GM12878 (cell line): Measurements from ENCODE around the gene LENG9. TPM values are rescaled to one million over a fixed set of nuclear protein-coding genes. Genes with fewer than 3 reads are reported as not detected.

Source experiments
- ATAC-seq: fragments of 200-7000 bp; cut with Tn5 transposase; 3 replicates; pipeline ENCODE4 v1.9.1; 2020; ENCODE audit warnings: mild to moderate bottlenecking, moderate library complexity
- BruUV-seq: library from RNA; stranded (reverse); fragments of 400-500 nt; replicated peaks from 2 replicates; lab custom pipeline; 2021; lab: Mats Ljungman, UMichigan
- CTCF ChIA-PET: fragments of 300-600 bp; sonication (Branson Sonifier 250); formaldehyde crosslinking; extraction: SDS; loops from one replicate; lab custom pipeline; 2021; ENCODE audit warnings: inconsistent platforms; lab: Yijun Ruan, JAX
- POLR2A ChIA-PET: fragments of 350-600 bp; formaldehyde crosslinking; extraction: SDS; loops from one replicate; lab custom pipeline; 2021; ENCODE audit warnings: inconsistent platforms; lab: Charles Lee
- RAD21 ChIA-PET: fragments of 300-600 bp; sonication (Branson Sonifier 250); formaldehyde crosslinking; loops from one replicate; lab custom pipeline; 2023; ENCODE audit warnings: antibody characterized with exemption; ENCODE audit not compliant: unreplicated experiment; lab: Charles Lee
- SMC1A ChIA-PET: fragments of 300-600 bp; sonication (Branson Sonifier 250); formaldehyde crosslinking; loops from one replicate; lab custom pipeline; 2023; ENCODE audit not compliant: unreplicated experiment, uncharacterized antibody; lab: Charles Lee
- DNase-seq: peaks from one replicate; pipeline ENCODE4 v3.0.0-alpha.2; 2011; ENCODE audit warnings: low read depth, low spot score
- FAIRE-seq: peaks from 3 replicates; lab custom pipeline; 2011; peaks lifted over from hg19 to GRCh38; lab: Jason Lieb, UNC
- H2AFZ ChIP-seq: 2 replicates; pipeline ENCODE4 v1.6.0; 2011; ENCODE audit warnings: low read depth, low read length, control low read depth; ENCODE audit not compliant: control insufficient read depth
- H3K27ac ChIP-seq: 2 replicates; pipeline ENCODE4 v1.5.1; 2011; ENCODE audit warnings: control low read depth; ENCODE audit not compliant: control insufficient read depth, insufficient read depth
- H3K27me3 ChIP-seq, 2 experiments: replicated peaks in 1 of 2; 2 replicates each; pipeline versions ENCODE4 v1.6.0 to v1.6.1; 2011; ENCODE audit warnings: low read length in 1 of 2; ENCODE audit not compliant: control insufficient read depth in 2 of 2, insufficient read depth in 2 of 2
- H3K36me3 ChIP-seq, 2 experiments: 2 replicates each; pipeline ENCODE4 v1.5.1; 2011; ENCODE audit warnings: low read length in 1 of 2; ENCODE audit not compliant: control insufficient read depth in 2 of 2, insufficient read depth in 2 of 2
- H3K4me1 ChIP-seq: 2 replicates; pipeline ENCODE4 v1.6.1; 2011; ENCODE audit warnings: mild to moderate bottlenecking, low read length, moderate library complexity, mixed read lengths; ENCODE audit not compliant: control insufficient read depth, insufficient read depth
- H3K4me2 ChIP-seq: 2 replicates; pipeline ENCODE4 v1.6.0; 2011; ENCODE audit warnings: control low read depth; ENCODE audit not compliant: control insufficient read depth, insufficient read depth
- H3K4me3 ChIP-seq: fragments of 200-600 bp; sonication (generic); 2 replicates; pipeline ENCODE4 v1.5.1; 2016
- H3K79me2 ChIP-seq: 2 replicates; pipeline ENCODE4 v1.6.0; 2011; ENCODE audit warnings: low read length; ENCODE audit not compliant: control insufficient read depth, insufficient read depth
- H3K9ac ChIP-seq: 2 replicates; pipeline ENCODE4 v1.8.0; 2011; ENCODE audit warnings: low read length, control low read depth, mixed read lengths; ENCODE audit not compliant: control insufficient read depth, insufficient read depth
- H3K9me3 ChIP-seq: replicated peaks from 3 replicates; pipeline ENCODE4 v1.5.1; 2011; ENCODE audit warnings: mild to moderate bottlenecking, low read length; ENCODE audit not compliant: control insufficient read depth, insufficient read depth
- H4K20me1 ChIP-seq: 2 replicates; pipeline ENCODE4 v1.6.0; 2011; ENCODE audit not compliant: control insufficient read depth, insufficient read depth
- ATF7 ChIP-seq: fragments of 450-650 bp; IDR thresholded peaks from 2 replicates; pipeline ENCODE4 v1.6.1; 2016; ENCODE audit warnings: low read depth, mild to moderate bottlenecking
- EZH2 ChIP-seq: IDR thresholded peaks from 2 replicates; pipeline ENCODE4 v1.6.1; 2012; ENCODE audit warnings: low read depth, mild to moderate bottlenecking, control low read depth, inconsistent platforms, low read length, borderline replicate concordance; ENCODE audit not compliant: control insufficient read depth
- HDAC2 ChIP-seq: fragments of 200-600 bp; sonication (generic); IDR thresholded peaks from 2 replicates; pipeline ENCODE4 v1.6.1; 2017
- JUND ChIP-seq: IDR thresholded peaks from 2 replicates; pipeline ENCODE4 v1.6.1; 2012; ENCODE audit warnings: low read depth, mild to moderate bottlenecking, low read length, improper control_type of control experiment, moderate library complexity
- NFXL1 ChIP-seq: fragments of 450-650 bp; IDR thresholded peaks from 2 replicates; pipeline ENCODE4 v1.6.1; 2017; ENCODE audit warnings: antibody characterized with exemption, mild to moderate bottlenecking, borderline replicate concordance
- POLR2AphosphoS5 ChIP-seq: IDR thresholded peaks from 2 replicates; pipeline ENCODE4 v1.6.1; 2011; ENCODE audit warnings: mild to moderate bottlenecking, low read length, inconsistent platforms
- RAD51 ChIP-seq: fragments of 450-650 bp; IDR thresholded peaks from 2 replicates; pipeline ENCODE4 v1.6.1; 2016; ENCODE audit warnings: moderate library complexity, mild to moderate bottlenecking, inconsistent platforms
- SREBF2 ChIP-seq: IDR thresholded peaks from 2 replicates; pipeline ENCODE4 v1.6.1; 2012; ENCODE audit warnings: mild to moderate bottlenecking, low read length
- ZNF207 ChIP-seq: fragments of 450-650 bp; IDR thresholded peaks from 2 replicates; pipeline ENCODE4 v1.6.1; 2014; ENCODE audit warnings: antibody characterized with exemption, mild to moderate bottlenecking, borderline replicate concordance
- WGBS: methylation state at CpG from one replicate; pipeline ENCODE4 v1.1.6; 2016; ENCODE audit warnings: low lambda C conversion rate; ENCODE audit not compliant: insufficient replicate concordance, insufficient coverage; ENCODE audit errors: missing lambda C conversion rate; 5-methylcytosine and 5-hydroxymethylcytosine counted together
- in situ Hi-C: fragments of 300-500 bp; cut with MboI; formaldehyde crosslinking; loops from 9 replicates; pipeline ENCODE4 v1.14.3; 2018; ENCODE audit warnings: mixed read lengths
- intact Hi-C: fragments of 100-400 bp; cut with micrococcal nuclease; formaldehyde crosslinking; loops from one replicate; pipeline ENCODE4 v1.14.2; 2022; ENCODE audit not compliant: unreplicated experiment
- polyA plus RNA-seq, 11 experiments: library from polyadenylated mRNA; depleted of rRNA in 4 of 11; unstranded in 6 of 11; stranded (reverse) in 5 of 11; fragments of >200 nt; fragmentation: Nextera tagmentation in 4 of 11; fragmentation: Illumina TruSeq in 1 of 11; extraction: Ambion mirVana in 4 of 11; extraction: Trizol in 1 of 11; gene quantifications; 1 replicate in 1 of 11; 2 replicates in 10 of 11; pipeline versions ENCODE4 v1.2.1 to v1.2.3, GENCODE V29; 2011 to 2016; ENCODE audit warnings: inconsistent platforms in 2 of 11, missing spikeins in 2 of 11, low read depth in 1 of 11
- total RNA-seq, 4 experiments: library from RNA; depleted of rRNA in 3 of 4; stranded (reverse); fragments of >200 nt in 3 of 4; fragmentation: Illumina TruSeq in 1 of 4; extraction: Trizol in 1 of 4; gene quantifications; 2 replicates each; pipeline versions ENCODE4 v1.2.1 to v1.2.3, GENCODE V29; 2013 to 2021
- TF ChIP-seq, protein P1 (sequence below): fragments of 450-650 bp; IDR thresholded peaks from 2 replicates; pipeline ENCODE4 v1.6.1; 2018; ENCODE audit warnings: mild to moderate bottlenecking, low read depth, moderate library complexity; ENCODE audit not compliant: partially characterized antibody
- TF ChIP-seq, protein P2 (sequence below): fragments of 450-650 bp; IDR thresholded peaks from 2 replicates; pipeline ENCODE4 v1.6.1; 2017; ENCODE audit warnings: borderline replicate concordance
- TF ChIP-seq, protein P3 (sequence below): fragments of 450-650 bp; conservative IDR thresholded peaks from 2 replicates; pipeline ENCODE4 v1.6.1; 2017; ENCODE audit warnings: mild to moderate bottlenecking, moderate library complexity
- TF ChIP-seq, protein P4 (sequence below): fragments of 450-650 bp; IDR thresholded peaks from 2 replicates; pipeline ENCODE4 v1.6.1; 2017; ENCODE audit warnings: mild to moderate bottlenecking, low read depth, inconsistent platforms; ENCODE audit not compliant: poor library complexity, severe bottlenecking

Gene LENG9
- total and polyA plus RNA-seq, 10 of the 15 experiments (the other 5 are each of a cell fraction or from before 2014, with no cell fraction given), result 0.09 to 2.9 (median 0.76) TPM; not detected in 1

DNA sequence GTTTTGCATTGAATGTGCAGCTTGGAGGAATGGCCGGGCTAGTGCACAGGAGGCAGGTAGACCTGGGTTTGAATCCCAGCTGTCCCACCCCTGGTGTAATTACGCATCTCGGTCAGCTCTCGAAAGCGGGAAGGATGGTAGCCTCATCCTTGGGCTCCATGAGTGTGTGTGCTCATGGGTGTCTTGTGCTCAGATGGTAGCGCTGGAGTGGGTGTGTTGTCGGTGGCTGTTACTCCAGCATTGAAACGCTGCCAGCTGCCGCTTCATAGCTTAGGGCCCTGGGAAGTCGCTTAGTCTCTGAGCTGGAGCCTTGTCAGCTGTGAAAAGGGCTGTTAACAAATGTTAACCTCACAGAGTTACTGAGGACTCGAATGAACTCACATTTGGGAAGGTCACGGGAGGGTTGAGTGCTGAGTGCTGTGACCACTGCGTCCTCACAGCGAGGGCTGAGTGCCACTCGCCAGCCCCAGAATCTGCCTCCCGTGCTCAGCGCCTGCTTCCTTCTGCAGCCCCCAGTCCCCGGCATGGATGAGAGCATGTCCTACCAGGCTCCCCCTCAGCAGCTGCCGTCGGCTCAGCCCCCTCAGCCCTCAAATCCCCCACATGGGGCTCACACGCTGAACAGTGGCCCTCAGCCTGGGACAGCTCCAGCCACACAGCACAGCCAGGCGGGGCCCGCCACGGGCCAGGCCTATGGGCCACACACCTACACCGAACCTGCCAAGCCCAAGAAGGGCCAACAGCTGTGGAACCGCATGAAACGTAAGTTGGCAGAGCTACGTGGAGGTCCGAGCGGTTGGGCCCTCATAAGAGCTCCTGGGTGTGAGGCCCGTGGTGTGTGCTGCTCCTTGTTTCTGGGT, 9.4 kb downstream of the LENG9 start:
- Histone ChIP-seq H3K27ac (no peak overlapping the region), H3K4me3 (no peak overlapping the region), H3K36me3 (peaks cover 19 to 63% of the 10 kb centered on the region in 2 experiments), H3K9ac (no peak overlapping the region), H3K4me2 (no peak overlapping the region), H2AFZ (no peak overlapping the region), H3K27me3 (no peaks in the 10 kb centered on the region), H3K79me2 (peaks cover 33% of the 10 kb centered on the region), H3K9me3 (no peaks in the 10 kb centered on the region), H3K4me1 (no peaks in the 10 kb centered on the region), H4K20me1 (peaks cover 7% of the 10 kb centered on the region)
- SMC1A ChIA-PET, result no interaction called here
- in situ Hi-C loops, result no loop called here
- intact Hi-C loops, result no loop called here
- DNase-seq (no peak), FAIRE-seq (no peak), ATAC-seq (no peak)
- RAD21 ChIA-PET, result interaction anchor here (0.5 kb wide), 1 partner anchor 27 kb away, joined by 4 read pairs; no protein-coding TSS in a partner anchor
- BruUV-seq, result no TSS peak
- WGBS, result 97% methylated on average over 27 of the region's 31 CpGs
- POLR2A ChIA-PET, result no interaction called here
- CTCF ChIA-PET, result interaction anchor here (0.8 kb wide), 1 partner anchor 27 kb away, joined by 3 read pairs; no protein-coding TSS in a partner anchor
- TF ChIP-seq, protein P1, sequence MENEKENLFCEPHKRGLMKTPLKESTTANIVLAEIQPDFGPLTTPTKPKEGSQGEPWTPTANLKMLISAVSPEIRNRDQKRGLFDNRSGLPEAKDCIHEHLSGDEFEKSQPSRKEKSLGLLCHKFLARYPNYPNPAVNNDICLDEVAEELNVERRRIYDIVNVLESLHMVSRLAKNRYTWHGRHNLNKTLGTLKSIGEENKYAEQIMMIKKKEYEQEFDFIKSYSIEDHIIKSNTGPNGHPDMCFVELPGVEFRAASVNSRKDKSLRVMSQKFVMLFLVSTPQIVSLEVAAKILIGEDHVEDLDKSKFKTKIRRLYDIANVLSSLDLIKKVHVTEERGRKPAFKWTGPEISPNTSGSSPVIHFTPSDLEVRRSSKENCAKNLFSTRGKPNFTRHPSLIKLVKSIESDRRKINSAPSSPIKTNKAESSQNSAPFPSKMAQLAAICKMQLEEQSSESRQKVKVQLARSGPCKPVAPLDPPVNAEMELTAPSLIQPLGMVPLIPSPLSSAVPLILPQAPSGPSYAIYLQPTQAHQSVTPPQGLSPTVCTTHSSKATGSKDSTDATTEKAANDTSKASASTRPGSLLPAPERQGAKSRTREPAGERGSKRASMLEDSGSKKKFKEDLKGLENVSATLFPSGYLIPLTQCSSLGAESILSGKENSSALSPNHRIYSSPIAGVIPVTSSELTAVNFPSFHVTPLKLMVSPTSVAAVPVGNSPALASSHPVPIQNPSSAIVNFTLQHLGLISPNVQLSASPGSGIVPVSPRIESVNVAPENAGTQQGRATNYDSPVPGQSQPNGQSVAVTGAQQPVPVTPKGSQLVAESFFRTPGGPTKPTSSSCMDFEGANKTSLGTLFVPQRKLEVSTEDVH, result no peak
- TF ChIP-seq, protein P2, sequence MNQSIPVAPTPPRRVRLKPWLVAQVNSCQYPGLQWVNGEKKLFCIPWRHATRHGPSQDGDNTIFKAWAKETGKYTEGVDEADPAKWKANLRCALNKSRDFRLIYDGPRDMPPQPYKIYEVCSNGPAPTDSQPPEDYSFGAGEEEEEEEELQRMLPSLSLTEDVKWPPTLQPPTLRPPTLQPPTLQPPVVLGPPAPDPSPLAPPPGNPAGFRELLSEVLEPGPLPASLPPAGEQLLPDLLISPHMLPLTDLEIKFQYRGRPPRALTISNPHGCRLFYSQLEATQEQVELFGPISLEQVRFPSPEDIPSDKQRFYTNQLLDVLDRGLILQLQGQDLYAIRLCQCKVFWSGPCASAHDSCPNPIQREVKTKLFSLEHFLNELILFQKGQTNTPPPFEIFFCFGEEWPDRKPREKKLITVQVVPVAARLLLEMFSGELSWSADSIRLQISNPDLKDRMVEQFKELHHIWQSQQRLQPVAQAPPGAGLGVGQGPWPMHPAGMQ, result no peak
- TF ChIP-seq HDAC2 (no peak), POLR2AphosphoS5 (no peak; the same call in 1 of the 2 replicates), RAD51 (no peak), ZNF207 (no peak), EZH2 (no peak), ATF7 (no peak), SREBF2 (no peak), NFXL1 (no peak), JUND (no peak)
- TF ChIP-seq, protein P3, sequence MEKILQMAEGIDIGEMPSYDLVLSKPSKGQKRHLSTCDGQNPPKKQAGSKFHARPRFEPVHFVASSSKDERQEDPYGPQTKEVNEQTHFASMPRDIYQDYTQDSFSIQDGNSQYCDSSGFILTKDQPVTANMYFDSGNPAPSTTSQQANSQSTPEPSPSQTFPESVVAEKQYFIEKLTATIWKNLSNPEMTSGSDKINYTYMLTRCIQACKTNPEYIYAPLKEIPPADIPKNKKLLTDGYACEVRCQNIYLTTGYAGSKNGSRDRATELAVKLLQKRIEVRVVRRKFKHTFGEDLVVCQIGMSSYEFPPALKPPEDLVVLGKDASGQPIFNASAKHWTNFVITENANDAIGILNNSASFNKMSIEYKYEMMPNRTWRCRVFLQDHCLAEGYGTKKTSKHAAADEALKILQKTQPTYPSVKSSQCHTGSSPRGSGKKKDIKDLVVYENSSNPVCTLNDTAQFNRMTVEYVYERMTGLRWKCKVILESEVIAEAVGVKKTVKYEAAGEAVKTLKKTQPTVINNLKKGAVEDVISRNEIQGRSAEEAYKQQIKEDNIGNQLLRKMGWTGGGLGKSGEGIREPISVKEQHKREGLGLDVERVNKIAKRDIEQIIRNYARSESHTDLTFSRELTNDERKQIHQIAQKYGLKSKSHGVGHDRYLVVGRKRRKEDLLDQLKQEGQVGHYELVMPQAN, result no peak
- TF ChIP-seq, protein P4, sequence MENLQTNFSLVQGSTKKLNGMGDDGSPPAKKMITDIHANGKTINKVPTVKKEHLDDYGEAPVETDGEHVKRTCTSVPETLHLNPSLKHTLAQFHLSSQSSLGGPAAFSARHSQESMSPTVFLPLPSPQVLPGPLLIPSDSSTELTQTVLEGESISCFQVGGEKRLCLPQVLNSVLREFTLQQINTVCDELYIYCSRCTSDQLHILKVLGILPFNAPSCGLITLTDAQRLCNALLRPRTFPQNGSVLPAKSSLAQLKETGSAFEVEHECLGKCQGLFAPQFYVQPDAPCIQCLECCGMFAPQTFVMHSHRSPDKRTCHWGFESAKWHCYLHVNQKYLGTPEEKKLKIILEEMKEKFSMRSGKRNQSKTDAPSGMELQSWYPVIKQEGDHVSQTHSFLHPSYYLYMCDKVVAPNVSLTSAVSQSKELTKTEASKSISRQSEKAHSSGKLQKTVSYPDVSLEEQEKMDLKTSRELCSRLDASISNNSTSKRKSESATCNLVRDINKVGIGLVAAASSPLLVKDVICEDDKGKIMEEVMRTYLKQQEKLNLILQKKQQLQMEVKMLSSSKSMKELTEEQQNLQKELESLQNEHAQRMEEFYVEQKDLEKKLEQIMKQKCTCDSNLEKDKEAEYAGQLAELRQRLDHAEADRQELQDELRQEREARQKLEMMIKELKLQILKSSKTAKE, result no peak
